T-helper 1 cell treated with Interleukin-12 subunit alpha and Interleukin-12 subunit beta and Interleukin-4 antibody, amounts not matched to agents 30 ng/mL and 1 ng/mL, for 36 hours (primary cell): ENCODE data around the gene PTPRN2. TPM values are rescaled to one million over a fixed set of nuclear protein-coding genes. Genes with fewer than 3 reads are reported as not detected.

Source experiments
- intact Hi-C: fragments of 100-400 bp; cut with micrococcal nuclease; formaldehyde crosslinking; loops from one replicate; pipeline ENCODE4 v1.15.1; 2024
- total RNA-seq: library from RNA; stranded (reverse); gene quantifications from 2 replicates; pipeline ENCODE4 v1.2.3, GENCODE V29; 2022

PTPRN2 gene
- total RNA-seq, 1 donor from 2014 or later = 2.9 TPM

GRCh38 chr7:158272091-158272490 is 315.5 kb downstream of the PTPRN2 start:
- intact Hi-C loops = no loop called here

GRCh38 chr7:158271646-158272045 is 316.0 kb downstream of the PTPRN2 start:
- intact Hi-C loops = no loop called here

GRCh38 chr7:158270856-158271413 is 316.7 kb downstream of the PTPRN2 start:
- intact Hi-C loops = no loop called here

DNA sequence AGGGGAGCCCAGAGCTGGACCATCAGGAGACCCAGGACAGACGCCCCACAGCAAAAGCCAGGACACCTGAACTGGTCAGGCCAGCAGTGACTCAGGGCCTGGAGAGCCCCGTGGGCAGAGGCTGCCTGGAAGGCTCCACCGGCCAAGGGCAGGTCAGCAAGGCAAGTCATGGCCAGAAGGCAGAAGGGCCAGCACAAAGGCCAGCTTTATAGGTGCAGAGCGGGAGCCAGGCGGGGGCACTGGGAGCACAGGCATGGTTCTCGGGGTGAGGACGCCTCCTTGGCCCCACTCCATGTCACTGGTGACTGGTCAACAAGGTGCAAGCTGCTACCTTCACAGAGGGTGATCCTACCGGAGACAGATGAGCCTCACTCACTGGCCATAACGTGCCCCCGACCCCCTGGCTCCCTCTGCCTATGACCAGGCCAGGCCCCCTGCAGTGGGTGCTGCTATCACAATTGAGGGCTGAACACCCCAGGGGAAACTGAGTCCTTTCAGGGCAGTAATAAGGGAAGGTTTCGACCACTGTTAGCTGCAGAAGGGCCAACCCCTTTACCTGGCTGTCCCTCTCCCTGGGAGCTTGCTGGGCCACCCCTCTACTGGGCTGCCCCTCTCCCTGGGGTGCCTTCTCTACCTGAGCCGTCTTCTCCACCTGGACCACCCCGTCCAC is 317.4 kb downstream of the PTPRN2 start:
- intact Hi-C loops = no loop called here

DNA sequence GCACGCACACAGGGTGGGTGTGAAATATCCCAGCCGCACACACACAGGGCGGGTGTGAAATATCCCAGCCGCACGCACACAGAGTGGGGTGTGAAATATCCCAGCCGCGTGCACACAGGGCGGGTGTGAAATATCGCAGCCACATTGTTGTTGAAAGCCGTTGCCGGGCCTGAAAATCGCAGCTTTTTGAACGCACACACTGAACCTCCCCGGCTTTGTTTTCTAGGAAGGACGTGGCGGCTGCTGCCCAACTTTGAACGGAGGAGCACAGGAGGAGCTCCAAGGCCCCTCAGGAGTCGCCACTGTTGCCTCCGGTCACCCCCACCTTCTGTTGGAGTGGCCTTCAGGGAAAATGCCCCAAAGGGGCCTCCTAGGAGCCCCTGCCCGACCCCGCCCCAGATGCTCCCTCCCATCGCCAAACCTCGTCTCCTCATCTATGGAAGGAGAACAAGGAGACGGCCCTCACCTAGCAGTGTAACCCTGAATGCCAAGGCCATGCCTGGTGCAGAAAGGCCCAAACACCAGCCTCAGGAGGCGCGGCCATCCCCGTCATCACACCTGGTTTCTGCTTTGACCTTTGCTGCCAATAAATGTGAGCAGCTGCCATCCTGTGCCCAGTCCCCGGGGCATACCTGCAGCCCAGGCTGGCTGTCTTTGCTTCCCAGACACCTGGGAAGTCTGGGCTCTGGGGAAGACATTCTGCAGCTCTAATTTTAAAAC is 318.6 kb downstream of the PTPRN2 start:
- intact Hi-C loops = no loop called here

DNA sequence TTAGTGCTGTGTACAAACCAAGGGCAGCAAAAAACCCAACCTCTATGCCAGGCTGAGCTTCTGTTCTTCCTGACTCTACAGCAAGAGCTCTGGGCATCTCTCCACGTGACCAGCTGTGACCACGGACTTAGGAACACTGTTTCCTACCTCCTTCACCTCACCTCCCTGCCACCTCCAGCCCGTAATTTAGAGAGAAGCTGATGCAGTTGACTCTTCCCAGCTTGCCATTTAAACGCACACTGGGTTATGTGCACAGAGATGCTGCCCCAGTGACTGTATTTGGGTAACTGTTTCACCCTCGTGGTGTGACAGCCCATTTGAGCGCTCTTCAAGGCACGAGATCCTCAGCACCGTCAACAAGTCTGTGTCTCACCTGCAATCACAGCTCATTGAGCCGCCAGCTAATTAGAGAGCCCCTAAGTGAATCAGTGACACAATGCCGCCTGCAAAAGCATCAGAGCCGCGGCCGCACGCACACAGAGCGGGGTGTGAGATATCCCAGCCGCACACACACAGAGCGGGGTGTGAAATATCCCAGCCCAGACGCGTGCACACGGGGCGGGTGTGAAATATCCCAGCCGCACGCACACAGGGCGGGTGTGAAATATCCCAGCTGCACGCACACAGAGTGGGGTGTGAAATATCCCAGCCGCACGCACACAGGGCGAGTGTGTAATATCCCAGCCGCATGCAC is 319.7 kb downstream of the PTPRN2 start:
- intact Hi-C loops = no loop called here

GRCh38 chr7:158266817-158267741 is 320.5 kb downstream of the PTPRN2 start:
- intact Hi-C loops = no loop called here

GRCh38 chr7:158266426-158266816 is 321.2 kb downstream of the PTPRN2 start:
- intact Hi-C loops = no loop called here

DNA sequence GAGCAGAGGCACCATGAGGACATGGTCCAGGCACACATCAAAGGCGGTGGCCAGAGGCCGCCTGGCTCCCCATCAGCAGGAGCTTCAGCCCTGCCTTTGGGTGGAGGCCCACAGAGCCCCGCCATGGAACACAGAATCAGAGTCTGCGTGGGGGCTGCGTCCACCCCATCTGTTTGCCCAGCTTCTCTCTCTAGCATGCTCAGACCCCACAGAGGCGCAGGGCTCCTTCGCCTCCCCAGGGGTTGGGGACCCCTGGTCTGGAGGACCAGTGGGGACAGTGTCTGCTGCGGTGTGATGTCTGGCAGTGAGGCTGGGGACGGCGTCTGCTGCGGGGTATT is 321.9 kb downstream of the PTPRN2 start:
- intact Hi-C loops = no loop called here

GRCh38 chr7:158264881-158265742 is 322.5 kb downstream of the PTPRN2 start:
- intact Hi-C loops = no loop called here

- intact Hi-C loops = no loop called here
These were observed 323.5 kb downstream of the PTPRN2 start for GRCh38 chr7:158263964-158264748.

DNA sequence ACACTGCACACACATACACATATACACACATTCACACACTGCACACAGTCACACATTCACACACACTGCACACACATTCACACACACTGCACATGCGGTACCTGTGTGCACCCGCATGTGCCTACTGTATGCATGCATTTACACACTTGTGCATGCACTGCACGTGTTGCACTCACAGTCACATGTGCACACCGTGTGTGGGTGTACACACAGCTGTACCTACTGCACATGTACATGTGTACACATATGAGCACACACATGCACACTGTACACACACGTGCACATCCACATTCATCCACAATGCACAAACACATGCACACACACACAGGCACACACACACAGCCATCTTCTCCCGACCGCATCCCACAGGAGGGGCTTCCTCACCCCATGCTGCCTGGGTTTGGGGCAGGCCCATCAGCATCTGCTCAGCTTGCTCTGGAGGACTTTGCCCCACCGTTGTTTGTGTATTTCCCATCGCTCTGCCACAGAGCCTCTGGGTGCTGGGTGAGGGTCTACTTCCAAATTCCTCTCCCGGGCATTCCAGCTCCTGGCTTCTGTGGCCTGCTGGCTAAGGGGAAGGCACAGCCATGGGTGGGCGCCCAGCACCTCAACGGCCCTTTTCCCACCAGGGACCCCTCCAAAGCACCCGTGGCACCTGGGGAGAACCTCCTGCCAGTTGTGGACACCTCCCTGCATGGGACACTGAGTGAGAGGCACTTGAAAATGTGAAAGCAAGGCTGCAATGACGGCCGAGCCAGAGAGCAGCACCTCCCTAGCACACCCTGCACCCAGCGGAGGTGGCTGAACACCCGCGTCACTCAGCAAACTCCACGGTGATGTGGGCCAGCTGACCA is 324.3 kb downstream of the PTPRN2 start:
- intact Hi-C loops = no loop called here

DNA sequence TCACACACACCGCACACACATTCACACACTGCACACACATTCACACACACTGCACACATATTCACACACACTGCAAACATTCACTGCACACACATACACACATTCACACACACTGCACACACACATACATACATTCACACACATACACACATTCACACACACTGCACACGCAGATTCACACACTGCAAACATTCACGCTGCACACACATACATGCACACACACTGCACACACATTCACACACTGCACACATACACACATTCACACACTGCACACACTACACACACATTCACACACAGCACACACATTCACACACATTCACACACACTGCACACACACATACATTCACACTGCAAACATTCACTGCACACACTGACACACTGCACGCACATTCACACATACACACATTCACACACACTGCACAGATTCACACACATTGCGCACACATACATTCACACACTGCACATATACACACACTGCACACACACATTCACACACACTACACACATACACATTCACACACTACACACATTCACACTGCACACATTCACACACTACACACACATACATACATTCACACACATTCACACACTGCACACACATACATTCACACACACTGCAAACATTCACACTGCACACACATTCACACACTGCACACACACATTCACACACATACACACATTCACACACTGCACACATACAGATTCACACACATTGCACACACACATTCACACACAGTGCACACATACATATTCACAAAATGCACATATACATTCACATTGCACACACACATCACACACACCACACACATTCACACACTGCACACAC is 325.1 kb downstream of the PTPRN2 start:
- intact Hi-C loops = no loop called here

DNA sequence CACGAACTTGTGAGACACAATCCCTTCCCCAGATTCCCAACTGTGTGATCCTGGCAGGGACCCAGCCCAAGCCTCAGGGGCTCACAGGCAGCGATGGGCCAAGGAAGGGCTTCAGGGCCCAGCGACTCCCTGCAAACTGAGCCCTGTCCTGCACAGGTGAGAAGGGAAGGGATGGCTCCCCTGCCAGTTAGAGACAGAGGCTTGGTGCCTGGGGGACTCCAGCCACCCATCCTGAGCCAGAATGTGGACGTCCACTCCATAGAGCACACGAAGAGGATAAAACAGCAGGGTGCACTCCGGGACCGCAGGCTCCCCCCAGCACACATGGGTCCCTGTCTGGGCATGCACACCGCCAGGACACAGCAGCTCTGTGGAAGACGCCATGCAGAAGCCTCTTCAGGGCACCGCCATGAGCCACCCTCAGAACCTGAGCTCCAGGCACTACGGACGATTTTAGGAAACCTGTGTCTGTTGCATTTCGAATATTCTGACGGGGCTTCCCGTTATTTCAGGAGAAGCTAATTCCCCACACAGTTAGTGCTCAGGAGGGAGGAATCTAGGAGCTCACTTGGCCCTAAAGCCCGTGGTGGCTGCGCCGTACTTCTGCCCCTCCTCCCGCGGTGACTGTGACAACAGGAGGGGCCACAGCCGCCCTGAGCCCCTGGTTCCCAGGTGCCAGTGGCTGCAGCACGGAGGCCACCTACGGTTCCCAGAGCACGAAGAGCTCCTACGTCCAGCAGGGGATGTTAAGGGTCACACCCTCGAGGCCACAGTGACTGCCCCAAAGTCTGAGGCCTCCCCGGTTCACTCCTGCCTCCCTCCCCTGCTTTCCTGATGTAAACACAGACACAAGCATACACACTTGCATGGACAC is 326.0 kb downstream of the PTPRN2 start:
- intact Hi-C loops = no loop called here

GRCh38 chr7:158260567-158261361 is 326.9 kb downstream of the PTPRN2 start:
- intact Hi-C loops = no loop called here
